CD4-positive, alpha-beta memory T cell (primary cell): ENCODE measurements around the gene DDX41. TPM values are rescaled to one million over a fixed set of nuclear protein-coding genes. Genes with fewer than 3 reads are reported as not detected.
"Not testable (repeated sequence)": the region's sequence is repeated elsewhere in the genome, so short reads cannot be mapped to it uniquely, and the experiment has no call there.

Source experiments
- CTCF ChIA-PET: fragments of 350-600 bp; sonication (Branson Sonifier 250); formaldehyde crosslinking; loops from one replicate; lab custom pipeline; 2021; ENCODE audit warnings: inconsistent platforms; ENCODE audit not compliant: partially characterized antibody; lab: Charles Lee
- POLR2A ChIA-PET: fragments of 350-600 bp; sonication (Branson Sonifier 250); formaldehyde crosslinking; loops from one replicate; lab custom pipeline; 2021; ENCODE audit not compliant: partially characterized antibody; lab: Charles Lee
- DNase-seq, 5 donors: peaks; one replicate each; pipeline versions ENCODE4 v3.0.0 to v3.0.0-alpha.2; 2020 to 2022; ENCODE audit warnings: mixed read lengths in 1 of 5
- H3K27ac ChIP-seq: one replicate; pipeline ENCODE4 v1.7.0; 2013; ENCODE audit warnings: low read depth, low read length
- H3K27me3 ChIP-seq: 2 replicates; pipeline ENCODE4 v1.7.0; 2013; ENCODE audit warnings: mild to moderate bottlenecking, low read length, moderate library complexity; ENCODE audit not compliant: insufficient read depth
- H3K36me3 ChIP-seq: 2 replicates; pipeline ENCODE4 v1.7.0; 2013; ENCODE audit warnings: mild to moderate bottlenecking, low read length, moderate library complexity; ENCODE audit not compliant: insufficient read depth
- H3K4me1 ChIP-seq: 2 replicates; pipeline ENCODE4 v1.7.0; 2013; ENCODE audit warnings: mild to moderate bottlenecking, low read length, moderate library complexity; ENCODE audit not compliant: insufficient read depth
- H3K4me3 ChIP-seq, 2 donors: one replicate each; pipeline ENCODE4 v1.7.0; 2013; ENCODE audit warnings: low read length in 2 of 2, mild to moderate bottlenecking in 1 of 2
- H3K9me3 ChIP-seq, 2 donors: one replicate each; pipeline ENCODE4 v1.7.0; 2013; ENCODE audit warnings: low read length in 2 of 2, control low read depth in 1 of 2; ENCODE audit not compliant: control insufficient read depth in 1 of 2
- H3K27ac Mint-ChIP-seq, 7 donors: one replicate each; pipeline ENCODE4 v1.8.0; 2020 to 2021; ENCODE audit warnings: mixed read lengths in 7 of 7, mild to moderate bottlenecking in 6 of 7, inconsistent platforms in 3 of 7, moderate library complexity in 3 of 7
- H3K27me3 Mint-ChIP-seq, 2 donors: one replicate each; pipeline ENCODE4 v1.8.0; 2020 to 2021; ENCODE audit warnings: mixed read lengths in 2 of 2
- H3K36me3 Mint-ChIP-seq, 2 donors: one replicate each; pipeline ENCODE4 v1.8.0; 2020 to 2021; ENCODE audit warnings: mixed read lengths in 2 of 2, inconsistent platforms in 1 of 2, mild to moderate bottlenecking in 1 of 2
- H3K4me1 Mint-ChIP-seq, 4 donors: one replicate each; pipeline ENCODE4 v1.8.0; 2020 to 2021; ENCODE audit warnings: mixed read lengths in 4 of 4, mild to moderate bottlenecking in 1 of 4
- H3K4me3 Mint-ChIP-seq, 8 donors: one replicate each; pipeline ENCODE4 v1.8.0; 2020 to 2021; ENCODE audit warnings: mixed read lengths in 8 of 8, mild to moderate bottlenecking in 7 of 8, moderate library complexity in 6 of 8, inconsistent platforms in 3 of 8
- H3K9me3 Mint-ChIP-seq, 8 donors: one replicate each; pipeline ENCODE4 v1.8.0; 2020 to 2021; ENCODE audit warnings: mixed read lengths in 8 of 8, mild to moderate bottlenecking in 5 of 8, inconsistent platforms in 3 of 8, moderate library complexity in 1 of 8
- intact Hi-C: fragments of 100-400 bp; cut with micrococcal nuclease; formaldehyde crosslinking; loops from one replicate; pipeline ENCODE4 v1.15.1; 2023
- polyA plus RNA-seq, 2 donors: library from polyadenylated mRNA; unstranded; fragments of 300-500 nt; fragmentation: Illumina TruSeq; gene quantifications; one replicate each; pipeline ENCODE4 v1.2.3, GENCODE V29; 2021
- total RNA-seq, 2 experiments: library from RNA; stranded (reverse); gene quantifications; one replicate each; pipeline ENCODE4 v1.2.3, GENCODE V29; 2021

The DDX41 gene
- total RNA-seq (10 to 100 TPM; 72.9 to 80.3 TPM), polyA plus RNA-seq (10 to 100 TPM; 47.6 to 51.2 TPM)

- H3K27me3 ChIP-seq = no peaks in the 10 kb centered on the region
- H3K27me3 Mint-ChIP-seq = no peaks in the 10 kb centered on the region
- peak within 1 kb of the TSS; percentile 88 to 93 for H3K4me3 ChIP-seq
- H3K36me3 ChIP-seq = peaks cover 33% of the 10 kb centered on the region
- H3K27ac Mint-ChIP-seq = peak within 1 kb of the TSS; percentile 82 to 99 (median 95)
- H3K4me1 ChIP-seq = peaks cover 37% of the 10 kb centered on the region
- intact Hi-C loops = loop anchor here (1.0 to 2.0 kb wide), 4 partner anchors 20 to 83 kb away; partner anchors contain the start of genes B4GALT7, FAM193B, PDLIM7 and TMED9
- H3K4me1 Mint-ChIP-seq = peaks cover 31 to 62% (median 43%) of the 10 kb centered on the region in 4 donors
- peak within 1 kb of the TSS; percentile 71 for H3K27ac ChIP-seq
- CTCF ChIA-PET = interaction anchor here (1.1 to 2.1 kb wide), 7 partner anchors 16 to 207 kb away, joined by 3 to 13 read pairs (median 3); no protein-coding TSS in a partner anchor
- POLR2A ChIA-PET = interaction anchor here (0.8 to 3.1 kb wide), 8 partner anchors 16 to 213 kb away, joined by 3 to 11 read pairs (median 4); partner anchors contain the start of genes B4GALT7, LMAN2, PDLIM7 and PRELID1
- DNase-seq = peak; percentile 95 to 97 (median 95)
- peak within 1 kb of the TSS; percentile 93 to 100 (median 96) for H3K4me3 Mint-ChIP-seq
- peaks cover 21 to 52% of the 10 kb centered on the region in 2 donors for H3K36me3 Mint-ChIP-seq
- no peaks in the 10 kb centered on the region for H3K9me3 ChIP-seq
- H3K9me3 Mint-ChIP-seq = no peaks in the 10 kb centered on the region
These were observed at the start of gene DDX41 for GRCh38 chr5:177516601-177517568. DDX41 (minus strand) TSS chr5:177516961; CDS start chr5:177516945, 16 bp downstream.

- no peak for DNase-seq
- Mint-ChIP-seq H3K36me3 (no peaks in the 10 kb centered on the region), H3K9me3 (no peaks in the 10 kb centered on the region), H3K27ac (no peak overlapping the region), H3K27me3 (peaks cover 3 to 4% of the 10 kb centered on the region in 2 donors), H3K4me1 (no peaks in the 10 kb centered on the region), H3K4me3 (no peak overlapping the region)
- Histone ChIP-seq H3K36me3 (no peaks in the 10 kb centered on the region), H3K4me3 (no peak overlapping the region), H3K9me3 (no peaks in the 10 kb centered on the region), H3K4me1 (no peaks in the 10 kb centered on the region), H3K27ac (no peak overlapping the region), H3K27me3 (no peaks in the 10 kb centered on the region)
- POLR2A ChIA-PET = interaction anchor here (0.6 kb wide), 1 partner anchor 31 kb away, joined by 3 read pairs; no protein-coding TSS in a partner anchor
- intact Hi-C loops = no loop called here
- CTCF ChIA-PET = interaction anchor here (1.0 kb wide), 1 partner anchor 42 kb away, joined by 3 read pairs; no protein-coding TSS in a partner anchor
These were observed 48.3 kb upstream of the DDX41 start for GRCh38 chr5:177565046-177565445.

GRCh38 chr5:177559446-177559941 is 42.7 kb upstream of the DDX41 start:
- peaks cover 21% of the 10 kb centered on the region for H3K4me1 ChIP-seq
- H3K27me3 Mint-ChIP-seq = not testable (repeated sequence)

GRCh38 chr5:177557796-177558195 is 41.0 kb upstream of the DDX41 start:
- ChIA-PET CTCF (interaction anchor here (0.6 kb wide), 1 partner anchor 758 kb away, joined by 3 read pairs; no protein-coding TSS in a partner anchor), POLR2A (no interaction called here)
- no peak overlapping the region for H3K27ac Mint-ChIP-seq
- Histone ChIP-seq H3K4me1 (peaks cover 30% of the 10 kb centered on the region), H3K27ac (no peak overlapping the region), H3K4me3 (no peak overlapping the region), H3K27me3 (no peaks in the 10 kb centered on the region), H3K9me3 (no peaks in the 10 kb centered on the region), H3K36me3 (no peaks in the 10 kb centered on the region)
- DNase-seq = no peak
- H3K4me1 Mint-ChIP-seq = peaks cover 16 to 35% (median 24%) of the 10 kb centered on the region in 4 donors
- peak overlapping the region in 1 of 8 donors; percentile 52 for H3K4me3 Mint-ChIP-seq
- peaks cover 0 to 2% of the 10 kb centered on the region in 2 donors for H3K36me3 Mint-ChIP-seq
- H3K27me3 Mint-ChIP-seq = no peaks in the 10 kb centered on the region
- intact Hi-C loops = no loop called here
- H3K9me3 Mint-ChIP-seq = no peaks in the 10 kb centered on the region

More at GRCh38 chr5:177559446-177559941, 42.7 kb upstream of the DDX41 start:
- H3K4me3 ChIP-seq, POLR2A ChIA-PET, H3K36me3 ChIP-seq, DNase-seq, H3K9me3 ChIP-seq, intact Hi-C loops, H3K9me3 Mint-ChIP-seq, H3K27ac Mint-ChIP-seq, H3K27me3 ChIP-seq, H3K27ac ChIP-seq, H3K36me3 Mint-ChIP-seq, H3K4me3 Mint-ChIP-seq: not testable (repeated sequence)
- CTCF ChIA-PET = interaction anchor here (0.8 to 1.1 kb wide), 2 partner anchors 104 to 502 kb away, joined by 3 read pairs; no protein-coding TSS in a partner anchor
- peaks cover 11 to 26% (median 16%) of the 10 kb centered on the region in 4 donors for H3K4me1 Mint-ChIP-seq

- peak in 4 of 5 donors; percentile 25 to 40 (median 32) for DNase-seq
- H3K27ac ChIP-seq = no peak overlapping the region
- ChIA-PET POLR2A (no interaction called here), CTCF (interaction anchor here (1.3 kb wide), 1 partner anchor 9 kb away, joined by 4 read pairs; no protein-coding TSS in a partner anchor)
- H3K27me3 ChIP-seq = no peaks in the 10 kb centered on the region
- no peaks in the 10 kb centered on the region for H3K9me3 ChIP-seq
- Mint-ChIP-seq H3K36me3 (peaks cover 0 to 4% of the 10 kb centered on the region in 2 donors), H3K9me3 (no peaks in the 10 kb centered on the region), H3K4me1 (peaks cover 20 to 42% (median 30%) of the 10 kb centered on the region in 4 donors), H3K27me3 (no peaks in the 10 kb centered on the region), H3K4me3 (peak overlapping the region in 3 of 8 donors; percentile 15 to 39 (median 26)), H3K27ac (peak overlapping the region; percentile 38 to 83 (median 55))
- peaks cover 36% of the 10 kb centered on the region for H3K4me1 ChIP-seq
- intact Hi-C loops = no loop called here
- no peak overlapping the region for H3K4me3 ChIP-seq
- H3K36me3 ChIP-seq = no peaks in the 10 kb centered on the region
These were observed 40.4 kb upstream of the DDX41 start for GRCh38 chr5:177557041-177557647.

- H3K4me3 Mint-ChIP-seq = peak overlapping the region in 3 of 8 donors; percentile 84 to 93 (median 89)
- peaks cover 23 to 49% (median 34%) of the 10 kb centered on the region in 4 donors for H3K4me1 Mint-ChIP-seq
- Histone ChIP-seq H3K9me3 (no peaks in the 10 kb centered on the region), H3K27ac (no peak overlapping the region), H3K4me1 (peaks cover 39% of the 10 kb centered on the region), H3K27me3 (no peaks in the 10 kb centered on the region), H3K36me3 (no peaks in the 10 kb centered on the region), H3K4me3 (no peak overlapping the region)
- intact Hi-C loops = no loop called here
- H3K36me3 Mint-ChIP-seq = peaks cover 0 to 15% of the 10 kb centered on the region in 2 donors
- ChIA-PET POLR2A (interaction anchor here (0.7 kb wide), 1 partner anchor 172 kb away, joined by 6 read pairs; the partner anchor contains the start of gene SLC34A1), CTCF (interaction anchor here (0.7 kb wide), 1 partner anchor 100 kb away, joined by 3 read pairs; no protein-coding TSS in a partner anchor)
- no peaks in the 10 kb centered on the region for H3K27me3 Mint-ChIP-seq
- H3K27ac Mint-ChIP-seq = peak overlapping the region in 1 of 7 donors; percentile 63
- H3K9me3 Mint-ChIP-seq = no peaks in the 10 kb centered on the region
- DNase-seq = no peak
These were observed 38.9 kb upstream of the DDX41 start for GRCh38 chr5:177555665-177556064.
